ENCODE results near the gene ATP1B2.

Gene ATP1B2

DNA sequence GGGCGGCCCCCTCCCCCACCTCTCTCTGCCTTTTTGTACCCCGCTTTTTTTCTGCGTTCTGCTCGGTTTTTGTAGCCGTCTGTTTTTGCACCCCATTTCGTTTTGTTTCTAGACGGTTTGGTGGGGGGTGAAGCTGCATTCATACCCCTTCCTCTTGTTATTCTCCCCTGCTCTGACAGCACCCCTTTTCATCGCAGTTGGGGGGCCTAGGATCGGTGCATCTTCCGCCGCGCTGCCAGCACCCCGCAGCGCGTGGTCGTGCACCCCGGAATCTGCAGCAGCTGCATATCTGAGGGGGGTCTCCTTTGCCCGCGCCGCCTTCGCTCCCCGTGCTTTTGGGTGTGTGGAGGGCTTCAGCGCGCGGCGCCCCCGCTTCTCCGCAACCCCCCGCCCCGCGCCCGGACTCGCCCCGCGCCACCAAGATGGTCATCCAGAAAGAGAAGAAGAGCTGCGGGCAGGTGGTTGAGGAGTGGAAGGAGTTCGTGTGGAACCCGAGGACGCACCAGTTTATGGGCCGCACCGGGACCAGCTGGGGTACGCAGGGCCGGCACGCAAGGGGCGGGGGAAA is 455 bp downstream of the ATP1B2 start:
- peaks cover 82% of the 10 kb centered on the region for H3K27me3 ChIP-seq (replicated peaks; ENCODE audit: insufficient read depth, low read length)
- peak overlapping the region; percentile 44 for H3K4me3 ChIP-seq (ENCODE audit: low read length)
- no peaks in the 10 kb centered on the region for H4K20me1 ChIP-seq (ENCODE audit: insufficient read depth, low read length)
- H3K4me2 ChIP-seq (ENCODE audit: low read depth, low read length): peak overlapping the region; percentile 69
- no peaks in the 10 kb centered on the region for H3K9me2 ChIP-seq (replicated peaks; ENCODE audit: insufficient read depth, low read length)
- no peaks in the 10 kb centered on the region for H3K79me2 ChIP-seq (ENCODE audit: low read length)
- DNase-seq: no peak
- H3K9me3 ChIP-seq (replicated peaks; ENCODE audit: insufficient read depth, low read length): no peaks in the 10 kb centered on the region
- no peaks in the 10 kb centered on the region for H3K36me3 ChIP-seq (replicated peaks; ENCODE audit: insufficient read depth, low read length)
- no peak overlapping the region for H3K27ac ChIP-seq (ENCODE audit: low read length)
- peak; percentile 89 for TF ChIP-seq EZH2 (optimal IDR thresholded peaks at IDR 0.05; ENCODE audit: low read depth, low read length)
- TF ChIP-seq, protein P1, sequence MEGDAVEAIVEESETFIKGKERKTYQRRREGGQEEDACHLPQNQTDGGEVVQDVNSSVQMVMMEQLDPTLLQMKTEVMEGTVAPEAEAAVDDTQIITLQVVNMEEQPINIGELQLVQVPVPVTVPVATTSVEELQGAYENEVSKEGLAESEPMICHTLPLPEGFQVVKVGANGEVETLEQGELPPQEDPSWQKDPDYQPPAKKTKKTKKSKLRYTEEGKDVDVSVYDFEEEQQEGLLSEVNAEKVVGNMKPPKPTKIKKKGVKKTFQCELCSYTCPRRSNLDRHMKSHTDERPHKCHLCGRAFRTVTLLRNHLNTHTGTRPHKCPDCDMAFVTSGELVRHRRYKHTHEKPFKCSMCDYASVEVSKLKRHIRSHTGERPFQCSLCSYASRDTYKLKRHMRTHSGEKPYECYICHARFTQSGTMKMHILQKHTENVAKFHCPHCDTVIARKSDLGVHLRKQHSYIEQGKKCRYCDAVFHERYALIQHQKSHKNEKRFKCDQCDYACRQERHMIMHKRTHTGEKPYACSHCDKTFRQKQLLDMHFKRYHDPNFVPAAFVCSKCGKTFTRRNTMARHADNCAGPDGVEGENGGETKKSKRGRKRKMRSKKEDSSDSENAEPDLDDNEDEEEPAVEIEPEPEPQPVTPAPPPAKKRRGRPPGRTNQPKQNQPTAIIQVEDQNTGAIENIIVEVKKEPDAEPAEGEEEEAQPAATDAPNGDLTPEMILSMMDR (IDR thresholded peaks at IDR 0.05; ENCODE audit: low read length): no peak
- H3K4me1 ChIP-seq (ENCODE audit: low read length): no peaks in the 10 kb centered on the region
- no peaks in the 10 kb centered on the region for H3F3A ChIP-seq (ENCODE audit: insufficient read depth, low read length)
- no peak overlapping the region for H2AFZ ChIP-seq (ENCODE audit: low read length)
- H3K9ac ChIP-seq (ENCODE audit: low read length): no peak overlapping the region

DNA sequence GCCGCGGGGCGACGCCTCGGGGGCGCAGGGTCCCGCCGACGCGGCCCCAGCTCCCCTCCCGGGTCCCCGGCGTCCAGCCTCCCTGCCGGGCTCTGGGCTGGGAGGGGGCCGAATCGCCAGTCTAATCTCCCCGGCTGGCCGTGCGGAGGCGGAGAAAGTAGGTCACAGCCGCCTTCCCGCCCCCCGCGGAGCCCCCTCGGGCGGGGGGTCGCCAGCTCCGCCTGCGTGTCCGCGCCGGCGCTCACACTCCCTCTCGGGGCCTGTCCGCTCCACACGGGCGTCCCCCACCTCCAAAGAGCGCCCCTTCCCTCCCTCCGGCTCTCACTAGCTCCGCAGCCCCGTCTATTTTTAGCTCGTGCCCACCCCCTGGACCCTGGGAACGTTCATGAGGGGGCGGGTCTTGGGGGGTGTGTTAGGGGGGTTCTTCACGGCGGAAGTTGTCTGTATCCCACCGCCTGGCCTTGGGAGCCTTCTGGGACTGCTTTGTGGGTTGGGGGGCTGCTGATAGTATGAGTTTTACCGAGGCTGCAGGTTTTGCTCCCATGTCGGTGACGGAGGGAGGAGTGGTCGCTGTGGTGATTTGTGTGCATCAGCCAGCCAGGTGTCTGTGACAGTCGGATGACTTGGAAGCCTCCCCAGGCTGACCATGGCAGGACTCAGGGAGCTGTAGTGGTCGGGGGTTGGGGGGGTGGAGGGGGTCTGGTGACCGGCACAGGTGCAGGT is 1.1 kb downstream of the ATP1B2 start:
- H3K36me3 ChIP-seq (replicated peaks; ENCODE audit: insufficient read depth, low read length): no peaks in the 10 kb centered on the region
- H3K27me3 ChIP-seq (replicated peaks; ENCODE audit: insufficient read depth, low read length): peaks cover 76% of the 10 kb centered on the region
- no peak for DNase-seq
- no peaks in the 10 kb centered on the region for H3K4me1 ChIP-seq (ENCODE audit: low read length)
- no peak overlapping the region for H3K4me2 ChIP-seq (ENCODE audit: low read depth, low read length)
- TF ChIP-seq EZH2phosphoT487 (IDR thresholded peaks at IDR 0.05; ENCODE audit: low read length): no peak
- TF ChIP-seq EZH2 (optimal IDR thresholded peaks at IDR 0.05; ENCODE audit: low read depth, low read length): no peak
- TF ChIP-seq, protein P1 (IDR thresholded peaks at IDR 0.05; ENCODE audit: low read length): no peak
- no peak overlapping the region for H3K4me3 ChIP-seq (ENCODE audit: low read length)
- H3F3A ChIP-seq (ENCODE audit: insufficient read depth, low read length): no peaks in the 10 kb centered on the region
- H4K20me1 ChIP-seq (ENCODE audit: insufficient read depth, low read length): no peaks in the 10 kb centered on the region
- H2AFZ ChIP-seq (ENCODE audit: low read length): no peak overlapping the region
- H3K9me3 ChIP-seq (replicated peaks; ENCODE audit: insufficient read depth, low read length): no peaks in the 10 kb centered on the region
- H3K27ac ChIP-seq (ENCODE audit: low read length): no peak overlapping the region
- no peak overlapping the region for H3K9ac ChIP-seq (ENCODE audit: low read length)
- no peaks in the 10 kb centered on the region for H3K9me2 ChIP-seq (replicated peaks; ENCODE audit: insufficient read depth, low read length)
- H3K79me2 ChIP-seq (ENCODE audit: low read length): no peaks in the 10 kb centered on the region

DNA sequence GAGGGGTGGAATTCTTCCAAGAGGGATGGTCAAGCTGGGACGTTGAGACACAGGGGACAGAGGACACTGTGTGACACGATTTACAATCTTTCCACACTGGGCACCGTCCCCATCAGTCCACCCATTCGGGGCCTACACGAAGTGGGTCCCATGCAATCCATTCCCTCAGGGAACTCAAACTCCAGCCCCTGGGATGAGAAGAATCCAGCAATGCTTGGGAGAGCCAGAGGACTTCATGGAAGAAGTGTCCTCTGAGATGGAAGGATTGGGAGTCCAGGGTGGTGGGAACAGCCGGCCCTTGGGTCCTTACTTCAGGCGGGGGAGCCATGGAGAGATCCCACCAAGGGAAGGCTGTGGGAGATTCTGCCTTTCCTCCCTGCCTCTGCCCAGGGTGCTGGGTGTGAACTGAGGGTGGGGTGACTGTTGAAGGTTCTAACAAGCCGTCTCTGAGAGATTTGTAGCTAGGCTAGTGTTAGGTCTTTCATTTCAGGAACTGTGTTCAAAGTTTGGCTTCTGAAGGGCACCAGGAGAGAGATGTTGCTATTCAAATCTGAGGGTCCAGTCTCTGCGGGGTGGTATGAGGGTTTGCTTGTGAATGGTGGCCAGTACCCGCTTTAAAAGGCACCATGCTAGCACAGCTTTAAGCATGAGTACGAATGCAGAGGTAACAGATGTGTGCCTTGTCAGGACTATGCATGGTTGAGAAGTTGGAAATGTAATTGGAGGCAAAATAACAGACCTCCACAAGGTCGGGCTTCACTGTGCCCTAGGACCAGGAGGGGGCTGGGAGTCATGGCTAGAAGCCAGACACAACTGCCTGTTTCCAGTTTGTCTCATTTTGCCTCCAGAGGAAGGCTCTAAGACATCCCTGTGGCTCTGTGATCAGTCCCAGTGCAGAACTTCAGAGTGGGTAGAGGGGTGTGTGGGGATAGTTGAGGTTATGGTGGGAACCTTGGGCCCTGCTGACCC is 1.9 kb downstream of the ATP1B2 start:
- H3K9me2 ChIP-seq (replicated peaks; ENCODE audit: insufficient read depth, low read length): no peaks in the 10 kb centered on the region
- no peaks in the 10 kb centered on the region for H3K36me3 ChIP-seq (replicated peaks; ENCODE audit: insufficient read depth, low read length)
- no peak for DNase-seq
- no peak overlapping the region for H3K27ac ChIP-seq (ENCODE audit: low read length)
- H2AFZ ChIP-seq (ENCODE audit: low read length): no peak overlapping the region
- peaks cover 70% of the 10 kb centered on the region for H3K27me3 ChIP-seq (replicated peaks; ENCODE audit: insufficient read depth, low read length)
- H3K4me2 ChIP-seq (ENCODE audit: low read depth, low read length): no peak overlapping the region
- no peak overlapping the region for H3K9ac ChIP-seq (ENCODE audit: low read length)
- H3K9me3 ChIP-seq (replicated peaks; ENCODE audit: insufficient read depth, low read length): no peaks in the 10 kb centered on the region
- no peak for TF ChIP-seq EZH2 (optimal IDR thresholded peaks at IDR 0.05; ENCODE audit: low read depth, low read length)
- TF ChIP-seq EZH2phosphoT487 (IDR thresholded peaks at IDR 0.05; ENCODE audit: low read length): no peak
- TF ChIP-seq, protein P1 (IDR thresholded peaks at IDR 0.05; ENCODE audit: low read length): no peak
- no peaks in the 10 kb centered on the region for H3K79me2 ChIP-seq (ENCODE audit: low read length)
- no peaks in the 10 kb centered on the region for H3K4me1 ChIP-seq (ENCODE audit: low read length)
- H3F3A ChIP-seq (ENCODE audit: insufficient read depth, low read length): no peaks in the 10 kb centered on the region
- H4K20me1 ChIP-seq (ENCODE audit: insufficient read depth, low read length): no peaks in the 10 kb centered on the region
- no peak overlapping the region for H3K4me3 ChIP-seq (ENCODE audit: low read length)
